ENCODE results near the gene SCN10A.

DNA sequence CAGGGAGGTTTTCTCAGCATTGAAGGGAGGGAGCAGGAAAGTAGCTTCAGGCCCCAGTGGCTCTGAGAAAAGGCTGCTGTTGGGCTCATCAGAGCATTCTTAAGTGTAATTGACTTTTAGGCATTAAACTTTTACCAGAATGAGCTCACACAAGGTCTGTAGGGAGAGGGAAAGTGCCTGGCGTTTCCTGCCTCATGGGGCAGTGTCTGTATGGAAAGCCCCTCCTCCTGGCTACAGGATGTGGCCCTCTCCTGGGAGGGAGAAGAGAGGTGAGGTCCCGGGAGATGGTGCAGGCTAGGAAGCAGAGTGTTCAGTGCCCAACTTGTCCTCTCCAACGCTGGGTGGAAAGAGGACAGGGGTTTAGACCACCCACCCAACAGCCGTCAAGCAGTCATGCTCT lies 21.3 kb upstream of the SCN10A start:
- TF ChIP-seq, protein P1, sequence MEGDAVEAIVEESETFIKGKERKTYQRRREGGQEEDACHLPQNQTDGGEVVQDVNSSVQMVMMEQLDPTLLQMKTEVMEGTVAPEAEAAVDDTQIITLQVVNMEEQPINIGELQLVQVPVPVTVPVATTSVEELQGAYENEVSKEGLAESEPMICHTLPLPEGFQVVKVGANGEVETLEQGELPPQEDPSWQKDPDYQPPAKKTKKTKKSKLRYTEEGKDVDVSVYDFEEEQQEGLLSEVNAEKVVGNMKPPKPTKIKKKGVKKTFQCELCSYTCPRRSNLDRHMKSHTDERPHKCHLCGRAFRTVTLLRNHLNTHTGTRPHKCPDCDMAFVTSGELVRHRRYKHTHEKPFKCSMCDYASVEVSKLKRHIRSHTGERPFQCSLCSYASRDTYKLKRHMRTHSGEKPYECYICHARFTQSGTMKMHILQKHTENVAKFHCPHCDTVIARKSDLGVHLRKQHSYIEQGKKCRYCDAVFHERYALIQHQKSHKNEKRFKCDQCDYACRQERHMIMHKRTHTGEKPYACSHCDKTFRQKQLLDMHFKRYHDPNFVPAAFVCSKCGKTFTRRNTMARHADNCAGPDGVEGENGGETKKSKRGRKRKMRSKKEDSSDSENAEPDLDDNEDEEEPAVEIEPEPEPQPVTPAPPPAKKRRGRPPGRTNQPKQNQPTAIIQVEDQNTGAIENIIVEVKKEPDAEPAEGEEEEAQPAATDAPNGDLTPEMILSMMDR (IDR thresholded peaks at IDR 0.05), result no peak
- no peak for TF ChIP-seq POLR2A (IDR thresholded peaks at IDR 0.05)
- no peak for TF ChIP-seq EP300 (IDR thresholded peaks at IDR 0.05)

Data from gastroesophageal sphincter (tissue), 3 donors.